Measurements from ENCODE around the gene FAM3A. TPM values are rescaled to one million over a fixed set of nuclear protein-coding genes. Genes with fewer than 3 reads are reported as not detected.

FAM3A gene
- total and polyA plus RNA-seq, 9 of the 15 experiments (the other 6 are each of a cell fraction or from before 2014, with no cell fraction given): 0.75 to 70.6 (median 27.0) TPM

GRCh38 chrX:154490414-154491083 lies 25.5 kb downstream of the FAM3A start, which contains the start of gene SLC10A3 (continued):
- TF ChIP-seq HINFP (tag; conservative IDR thresholded peaks at IDR 0.05; ENCODE audit: low read depth): no peak
- TF ChIP-seq ZNF41 (CRISPR knock-in tag; conservative IDR thresholded peaks at IDR 0.05): no peak
- TF ChIP-seq USF1 (CRISPR knock-in tag; IDR thresholded peaks at IDR 0.05): no peak
- peak; percentile 57; the same call in 1 of the 2 replicates for TF ChIP-seq GABPB1 (CRISPR knock-in tag; IDR thresholded peaks at IDR 0.05)
- TF ChIP-seq, protein P1, sequence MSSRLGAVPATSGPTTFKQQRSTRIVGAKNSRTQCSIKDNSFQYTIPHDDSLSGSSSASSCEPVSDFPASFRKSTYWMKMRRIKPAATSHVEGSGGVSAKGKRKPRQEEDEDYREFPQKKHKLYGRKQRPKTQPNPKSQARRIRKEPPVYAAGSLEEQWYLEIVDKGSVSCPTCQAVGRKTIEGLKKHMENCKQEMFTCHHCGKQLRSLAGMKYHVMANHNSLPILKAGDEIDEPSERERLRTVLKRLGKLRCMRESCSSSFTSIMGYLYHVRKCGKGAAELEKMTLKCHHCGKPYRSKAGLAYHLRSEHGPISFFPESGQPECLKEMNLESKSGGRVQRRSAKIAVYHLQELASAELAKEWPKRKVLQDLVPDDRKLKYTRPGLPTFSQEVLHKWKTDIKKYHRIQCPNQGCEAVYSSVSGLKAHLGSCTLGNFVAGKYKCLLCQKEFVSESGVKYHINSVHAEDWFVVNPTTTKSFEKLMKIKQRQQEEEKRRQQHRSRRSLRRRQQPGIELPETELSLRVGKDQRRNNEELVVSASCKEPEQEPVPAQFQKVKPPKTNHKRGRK (tag; IDR thresholded peaks at IDR 0.05): no peak
- peak; percentile 43 to 49; a peak in 2 of 4 replicates for TF ChIP-seq FOXK2 (conservative IDR thresholded peaks at IDR 0.05 in 1 of 2, IDR thresholded peaks at IDR 0.05 in 1 of 2; ENCODE audit: low read depth in 2 of 2)
- TF ChIP-seq RBM39 (optimal IDR thresholded peaks at IDR 0.05; ENCODE audit: low read depth, low read length): no peak
- TF ChIP-seq ILK (tag; IDR thresholded peaks at IDR 0.05; ENCODE audit: borderline replicate concordance, low read depth): no peak
- TF ChIP-seq LCOR (CRISPR knock-in tag; IDR thresholded peaks at IDR 0.05): no peak
- TF ChIP-seq TAF7 (tag; IDR thresholded peaks at IDR 0.05): peak; percentile 42; the same call in 1 of the 2 replicates
- TF ChIP-seq SIN3B (IDR thresholded peaks at IDR 0.05; ENCODE audit: low read depth): peak; percentile 50; the same call in 1 of the 2 replicates
- peak; percentile 37 for TF ChIP-seq HMGN3 (IDR thresholded peaks at IDR 0.05; ENCODE audit: borderline replicate concordance, extremely low read depth, insufficient read length, low read depth, low read length)
- TF ChIP-seq C11orf30 (IDR thresholded peaks at IDR 0.05; ENCODE audit: low read depth): peak; percentile 48; the same call in 1 of the 2 replicates
- TF ChIP-seq ASH1L (IDR thresholded peaks at IDR 0.05; ENCODE audit: borderline replicate concordance, low read depth, partially characterized antibody): no peak
- TF ChIP-seq TFAM (CRISPR knock-in tag; conservative IDR thresholded peaks at IDR 0.05): no peak
- TF ChIP-seq SMARCA5 (IDR thresholded peaks at IDR 0.05): no peak
- peak in 2 of 3 experiments; percentile 21 to 42; a peak in 2 of 6 replicates for TF ChIP-seq CTCF (IDR thresholded peaks at IDR 0.05 in 2 of 3, conservative IDR thresholded peaks at IDR 0.05 in 1 of 3; ENCODE audit: insufficient read depth in 2 of 3, low read depth in 1 of 3, low read length in 3 of 3)
- TF ChIP-seq PCBP1 (IDR thresholded peaks at IDR 0.05; ENCODE audit: low read depth, low read length, poor library complexity, severe bottlenecking): peak; percentile 31
- TF ChIP-seq, protein P2, sequence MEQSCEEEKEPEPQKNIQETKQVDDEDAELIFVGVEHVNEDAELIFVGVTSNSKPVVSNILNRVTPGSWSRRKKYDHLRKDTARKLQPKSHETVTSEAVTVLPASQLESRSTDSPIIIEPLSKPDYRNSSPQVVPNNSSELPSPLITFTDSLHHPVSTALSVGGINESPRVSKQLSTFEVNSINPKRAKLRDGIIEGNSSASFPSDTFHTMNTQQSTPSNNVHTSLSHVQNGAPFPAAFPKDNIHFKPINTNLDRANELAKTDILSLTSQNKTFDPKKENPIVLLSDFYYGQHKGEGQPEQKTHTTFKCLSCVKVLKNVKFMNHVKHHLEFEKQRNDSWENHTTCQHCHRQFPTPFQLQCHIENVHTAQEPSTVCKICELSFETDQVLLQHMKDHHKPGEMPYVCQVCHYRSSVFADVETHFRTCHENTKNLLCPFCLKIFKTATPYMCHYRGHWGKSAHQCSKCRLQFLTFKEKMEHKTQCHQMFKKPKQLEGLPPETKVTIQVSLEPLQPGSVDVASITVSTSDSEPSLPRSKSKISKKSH (CRISPR knock-in tag; IDR thresholded peaks at IDR 0.05): no peak
- no peak for TF ChIP-seq BMI1 (IDR thresholded peaks at IDR 0.05; ENCODE audit: low read length)
- no peak for TF ChIP-seq ZBED1 (IDR thresholded peaks at IDR 0.05)
